Neural progenitor cell (in vitro differentiated cells): ENCODE measurements around the gene PEAR1. TPM values are rescaled to one million over a fixed set of nuclear protein-coding genes. Genes with fewer than 3 reads are reported as not detected.
A peak's percentile ranks its signal among the peaks of the same experiment; 100 is the strongest.

Source experiments
- DNase-seq: peaks from one replicate; pipeline ENCODE4 v3.0.0-alpha.2; 2016; ENCODE audit warnings: low spot score
- H2AFZ ChIP-seq: fragments of 200-600 bp; sonication (generic); replicated peaks from 2 replicates; pipeline ENCODE4 v1.6.1; 2016; ENCODE audit warnings: antibody characterized with exemption
- H3F3A ChIP-seq: fragments of 200-600 bp; sonication (generic); 2 replicates; pipeline ENCODE4 v1.6.1; 2016; ENCODE audit warnings: antibody characterized with exemption, low read depth
- H3K27ac ChIP-seq: fragments of 200-600 bp; sonication (generic); 2 replicates; pipeline ENCODE4 v1.5.1; 2016; ENCODE audit warnings: mild to moderate bottlenecking
- H3K27me3 ChIP-seq: fragments of 200-600 bp; sonication (generic); 2 replicates; pipeline ENCODE4 v1.6.1; 2016; ENCODE audit warnings: mild to moderate bottlenecking, moderate library complexity
- H3K36me3 ChIP-seq: fragments of 200-600 bp; sonication (generic); 2 replicates; pipeline ENCODE4 v1.5.1; 2016
- H3K4me1 ChIP-seq: fragments of 200-600 bp; sonication (generic); 2 replicates; pipeline ENCODE4 v1.6.1; 2016; ENCODE audit warnings: mixed run types
- H3K4me2 ChIP-seq: fragments of 200-600 bp; sonication (generic); 2 replicates; pipeline ENCODE4 v1.6.1; 2016
- H3K4me3 ChIP-seq: fragments of 200-600 bp; sonication (generic); 2 replicates; pipeline ENCODE4 v1.5.1; 2016
- H3K79me2 ChIP-seq: fragments of 200-600 bp; sonication (generic); 2 replicates; pipeline ENCODE4 v1.6.1; 2016; ENCODE audit warnings: low read depth
- H3K9ac ChIP-seq: fragments of 200-600 bp; sonication (generic); 2 replicates; pipeline ENCODE4 v1.6.1; 2016
- H3K9me3 ChIP-seq: fragments of 200-600 bp; sonication (generic); 2 replicates; pipeline ENCODE4 v1.5.1; 2016; ENCODE audit warnings: low read depth
- H4K20me1 ChIP-seq: fragments of 200-600 bp; sonication (generic); 2 replicates; pipeline ENCODE4 v1.6.1; 2016; ENCODE audit warnings: low read depth
- H3K27ac Mint-ChIP-seq: 3 replicates; pipeline ENCODE4 v1.8.0; 2021; ENCODE audit warnings: mixed read lengths
- H3K27me3 Mint-ChIP-seq: 2 replicates; pipeline ENCODE4 v1.8.0; 2022; ENCODE audit warnings: low read depth, mild to moderate bottlenecking, inconsistent platforms, moderate library complexity, mixed read lengths; ENCODE audit not compliant: insufficient read depth
- H3K36me3 Mint-ChIP-seq: 3 replicates; pipeline ENCODE4 v1.8.0; 2021; ENCODE audit warnings: mixed read lengths
- H3K4me1 Mint-ChIP-seq: 3 replicates; pipeline ENCODE4 v1.8.0; 2021; ENCODE audit warnings: mixed read lengths
- H3K4me3 Mint-ChIP-seq: 3 replicates; pipeline ENCODE4 v1.8.0; 2021; ENCODE audit warnings: mild to moderate bottlenecking, moderate library complexity, mixed read lengths
- H3K9me3 Mint-ChIP-seq: 3 replicates; pipeline ENCODE4 v1.8.0; 2020; ENCODE audit warnings: mixed read lengths
- EZH2 ChIP-seq: fragments of 200-600 bp; sonication (generic); IDR thresholded peaks from 2 replicates; pipeline ENCODE4 v1.6.1; 2017; ENCODE audit warnings: antibody characterized with exemption, mild to moderate bottlenecking, moderate library complexity
- EZH2phosphoT487 ChIP-seq: fragments of 200-600 bp; sonication (generic); IDR thresholded peaks from 2 replicates; pipeline ENCODE4 v1.6.1; 2017; ENCODE audit warnings: antibody characterized with exemption
- total RNA-seq: library from RNA; depleted of rRNA; stranded (reverse); fragments of >200 nt; gene quantifications from 2 replicates; pipeline ENCODE4 v1.2.3, GENCODE V29; 2015; ENCODE audit warnings: low replicate concordance
- TF ChIP-seq, protein P1 (sequence below): fragments of 200-600 bp; sonication (generic); IDR thresholded peaks from 2 replicates; pipeline ENCODE4 v1.5.1; 2017; ENCODE audit warnings: antibody characterized with exemption, mild to moderate bottlenecking

PEAR1 gene
- total RNA-seq, 1 donor from 2014 or later: not detected

DNA sequence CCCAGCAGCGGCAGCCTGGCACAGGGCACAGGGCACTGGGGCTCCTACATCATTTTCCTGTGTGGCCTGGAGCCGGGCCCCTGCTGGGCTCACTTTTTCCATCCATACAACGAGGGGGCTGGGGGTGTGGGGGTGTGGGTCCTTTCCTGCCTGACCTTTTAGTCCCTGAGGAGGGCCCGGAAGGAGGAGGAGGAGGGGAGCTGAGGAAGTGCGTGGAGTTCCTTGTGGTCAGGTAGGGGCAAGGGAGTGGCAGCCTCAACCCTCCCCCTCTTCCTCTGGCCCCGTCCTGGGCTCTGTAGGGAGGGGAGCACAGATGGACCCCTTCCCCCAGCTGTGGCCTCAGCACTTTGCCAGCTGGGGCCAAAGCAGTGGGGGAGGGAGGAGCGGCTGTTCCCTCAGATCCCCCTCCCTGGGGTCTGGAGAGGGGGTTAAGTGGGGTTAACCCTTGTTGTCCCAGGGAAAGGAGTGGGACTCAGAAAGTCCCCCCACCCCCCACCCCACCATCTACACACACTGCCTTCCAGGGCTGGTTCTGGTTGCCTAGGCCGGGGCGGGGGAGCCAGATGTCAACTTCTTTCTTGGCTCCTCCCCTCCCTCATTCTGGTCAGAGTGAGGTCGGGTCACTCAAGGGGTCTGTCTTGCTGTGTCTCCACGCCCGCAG lies 27.1 kb upstream of the PEAR1 start:
- no peak overlapping the region for H3K4me3 ChIP-seq
- H3K27ac ChIP-seq: no peak overlapping the region
- peaks cover 3% of the 10 kb centered on the region for H4K20me1 ChIP-seq
- H3K4me3 Mint-ChIP-seq: peak overlapping the region; percentile 16
- H3K4me1 Mint-ChIP-seq: peaks cover 57% of the 10 kb centered on the region
- H3F3A ChIP-seq: peaks cover 5% of the 10 kb centered on the region
- no peaks in the 10 kb centered on the region for H3K9me3 Mint-ChIP-seq
- H3K9me3 ChIP-seq: no peaks in the 10 kb centered on the region
- no peak overlapping the region for H3K9ac ChIP-seq
- H3K4me2 ChIP-seq: peak overlapping the region; percentile 54
- H2AFZ ChIP-seq: no peak overlapping the region
- peaks cover 53% of the 10 kb centered on the region for H3K27me3 ChIP-seq
- H3K4me1 ChIP-seq: peaks cover 10% of the 10 kb centered on the region
- H3K79me2 ChIP-seq: no peaks in the 10 kb centered on the region
- H3K27ac Mint-ChIP-seq: peak overlapping the region; percentile 67
- DNase-seq: no peak
- H3K27me3 Mint-ChIP-seq: peaks cover 44% of the 10 kb centered on the region
- no peaks in the 10 kb centered on the region for H3K36me3 ChIP-seq
- H3K36me3 Mint-ChIP-seq: no peaks in the 10 kb centered on the region
- no peak for TF ChIP-seq EZH2
- TF ChIP-seq EZH2phosphoT487: no peak
- TF ChIP-seq, protein P1, sequence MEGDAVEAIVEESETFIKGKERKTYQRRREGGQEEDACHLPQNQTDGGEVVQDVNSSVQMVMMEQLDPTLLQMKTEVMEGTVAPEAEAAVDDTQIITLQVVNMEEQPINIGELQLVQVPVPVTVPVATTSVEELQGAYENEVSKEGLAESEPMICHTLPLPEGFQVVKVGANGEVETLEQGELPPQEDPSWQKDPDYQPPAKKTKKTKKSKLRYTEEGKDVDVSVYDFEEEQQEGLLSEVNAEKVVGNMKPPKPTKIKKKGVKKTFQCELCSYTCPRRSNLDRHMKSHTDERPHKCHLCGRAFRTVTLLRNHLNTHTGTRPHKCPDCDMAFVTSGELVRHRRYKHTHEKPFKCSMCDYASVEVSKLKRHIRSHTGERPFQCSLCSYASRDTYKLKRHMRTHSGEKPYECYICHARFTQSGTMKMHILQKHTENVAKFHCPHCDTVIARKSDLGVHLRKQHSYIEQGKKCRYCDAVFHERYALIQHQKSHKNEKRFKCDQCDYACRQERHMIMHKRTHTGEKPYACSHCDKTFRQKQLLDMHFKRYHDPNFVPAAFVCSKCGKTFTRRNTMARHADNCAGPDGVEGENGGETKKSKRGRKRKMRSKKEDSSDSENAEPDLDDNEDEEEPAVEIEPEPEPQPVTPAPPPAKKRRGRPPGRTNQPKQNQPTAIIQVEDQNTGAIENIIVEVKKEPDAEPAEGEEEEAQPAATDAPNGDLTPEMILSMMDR: no peak

DNA sequence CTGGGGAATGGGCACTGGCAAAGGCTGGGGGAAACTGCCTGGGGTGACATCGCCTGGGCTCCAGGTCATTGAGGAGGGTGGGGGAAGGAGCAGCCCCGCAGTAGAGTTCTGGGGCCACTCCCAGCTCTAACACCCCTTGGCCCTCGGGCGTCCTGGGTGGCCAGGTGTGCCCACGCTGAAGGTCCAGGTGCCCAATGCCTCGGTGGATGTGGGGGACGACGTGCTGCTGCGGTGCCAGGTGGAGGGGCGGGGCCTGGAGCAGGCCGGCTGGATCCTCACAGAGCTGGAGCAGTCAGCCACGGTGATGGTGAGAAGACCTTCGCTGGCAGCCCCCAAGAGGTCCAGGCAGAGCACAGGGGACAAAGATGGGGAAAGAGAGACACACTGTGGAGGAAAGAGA lies 25.2 kb upstream of the PEAR1 start:
- no peak for DNase-seq
- Mint-ChIP-seq H3K9me3 (no peaks in the 10 kb centered on the region), H3K4me1 (peaks cover 47% of the 10 kb centered on the region), H3K36me3 (no peaks in the 10 kb centered on the region), H3K4me3 (no peak overlapping the region), H3K27ac (peak overlapping the region; percentile 51), H3K27me3 (peaks cover 28% of the 10 kb centered on the region)
- TF ChIP-seq EZH2: no peak
- no peak for TF ChIP-seq EZH2phosphoT487
- TF ChIP-seq, protein P1: no peak
- H3K9ac ChIP-seq: no peak overlapping the region
- peaks cover 10% of the 10 kb centered on the region for H3K4me1 ChIP-seq
- no peaks in the 10 kb centered on the region for H4K20me1 ChIP-seq
- no peaks in the 10 kb centered on the region for H3K79me2 ChIP-seq
- no peak overlapping the region for H3K4me3 ChIP-seq
- H3K4me2 ChIP-seq: no peak overlapping the region
- H3K36me3 ChIP-seq: no peaks in the 10 kb centered on the region
- H3K27ac ChIP-seq: no peak overlapping the region
- H2AFZ ChIP-seq: no peak overlapping the region
- peaks cover 5% of the 10 kb centered on the region for H3F3A ChIP-seq
- no peaks in the 10 kb centered on the region for H3K9me3 ChIP-seq
- H3K27me3 ChIP-seq: peaks cover 44% of the 10 kb centered on the region

DNA sequence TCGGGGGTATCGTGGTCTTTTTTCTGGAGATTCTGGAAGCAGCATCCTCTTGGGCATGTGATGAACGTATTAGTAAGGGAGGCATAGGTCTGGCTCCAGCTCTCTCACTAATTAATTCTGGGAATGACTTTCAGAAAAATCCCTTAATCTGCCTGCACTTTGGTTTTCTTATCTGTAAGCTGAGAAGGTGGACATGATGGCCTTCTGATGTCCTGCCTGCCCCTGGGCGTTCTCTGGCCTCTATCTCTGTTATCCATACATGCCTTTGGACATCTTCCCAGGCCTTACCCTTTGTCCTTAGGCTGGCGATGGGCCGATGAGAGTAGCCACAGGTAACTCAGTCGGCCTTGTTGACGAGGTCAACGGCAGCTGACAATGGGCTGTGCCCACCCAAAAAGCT lies 24.1 kb upstream of the PEAR1 start:
- H3K4me1 ChIP-seq: peaks cover 10% of the 10 kb centered on the region
- peaks cover 33% of the 10 kb centered on the region for H3K27me3 ChIP-seq
- H3K9me3 ChIP-seq: no peaks in the 10 kb centered on the region
- no peak overlapping the region for H3K9ac ChIP-seq
- no peak overlapping the region for H2AFZ ChIP-seq
- H3K4me2 ChIP-seq: no peak overlapping the region
- H3K4me1 Mint-ChIP-seq: peaks cover 37% of the 10 kb centered on the region
- H3F3A ChIP-seq: peaks cover 5% of the 10 kb centered on the region
- H3K79me2 ChIP-seq: no peaks in the 10 kb centered on the region
- TF ChIP-seq, protein P1: no peak
- no peak for TF ChIP-seq EZH2phosphoT487
- TF ChIP-seq EZH2: no peak
- H3K36me3 Mint-ChIP-seq: no peaks in the 10 kb centered on the region
- H3K4me3 Mint-ChIP-seq: peak overlapping the region; percentile 33
- no peak overlapping the region for H3K4me3 ChIP-seq
- H3K27ac Mint-ChIP-seq: peak overlapping the region; percentile 78
- no peak for DNase-seq
- H3K27me3 Mint-ChIP-seq: peaks cover 23% of the 10 kb centered on the region
- no peaks in the 10 kb centered on the region for H3K9me3 Mint-ChIP-seq
- H4K20me1 ChIP-seq: no peaks in the 10 kb centered on the region
- no peak overlapping the region for H3K27ac ChIP-seq
- H3K36me3 ChIP-seq: no peaks in the 10 kb centered on the region
